Karpas-422 (cell line): ENCODE measurements around the gene XPNPEP2. TPM values are rescaled to one million over a fixed set of nuclear protein-coding genes. Genes with fewer than 3 reads are reported as not detected.

Experiments used
- DNase-seq: peaks from one replicate; pipeline ENCODE4 v3.0.0-alpha.2; 2015
- H2AFZ ChIP-seq: fragments of 200-600 bp; sonication (generic); 2 replicates; pipeline ENCODE4 v1.6.1; 2014; ENCODE audit warnings: antibody characterized with exemption, low read length, mixed read lengths
- H3K27ac ChIP-seq: fragments of 200-600 bp; sonication (generic); 2 replicates; pipeline ENCODE4 v1.5.1; 2014; ENCODE audit warnings: mild to moderate bottlenecking, low read length, moderate library complexity
- H3K27me3 ChIP-seq: fragments of 200-600 bp; sonication (generic); 2 replicates; pipeline ENCODE4 v1.6.1; 2014; ENCODE audit warnings: low read length, mixed read lengths
- H3K36me3 ChIP-seq: fragments of 200-600 bp; sonication (generic); 2 replicates; pipeline ENCODE4 v1.6.1; 2014; ENCODE audit warnings: low read length, mixed read lengths; ENCODE audit not compliant: insufficient read depth
- H3K4me1 ChIP-seq: fragments of 200-600 bp; sonication (generic); 2 replicates; pipeline ENCODE4 v1.6.1; 2014; ENCODE audit warnings: mild to moderate bottlenecking, low read length, mixed read lengths
- H3K4me2 ChIP-seq: fragments of 200-600 bp; sonication (generic); 2 replicates; pipeline ENCODE4 v1.6.1; 2014; ENCODE audit warnings: low read length, low read depth, mild to moderate bottlenecking; ENCODE audit not compliant: poor library complexity, severe bottlenecking
- H3K4me3 ChIP-seq: fragments of 200-600 bp; sonication (generic); 2 replicates; pipeline ENCODE4 v1.5.1; 2014; ENCODE audit warnings: mild to moderate bottlenecking, antibody characterized with exemption, low read length, mixed read lengths
- H3K79me2 ChIP-seq: fragments of 200-600 bp; sonication (generic); 2 replicates; pipeline ENCODE4 v1.6.1; 2014; ENCODE audit warnings: mild to moderate bottlenecking, low read length, mixed read lengths
- H3K9ac ChIP-seq: fragments of 200-600 bp; sonication (generic); 2 replicates; pipeline ENCODE4 v1.6.0; 2014; ENCODE audit warnings: low read length
- H3K9me2 ChIP-seq: fragments of 200-600 bp; sonication (generic), shearing (Covaris generic); replicated peaks from 2 replicates; pipeline ENCODE4 v1.6.0; 2014; ENCODE audit warnings: mild to moderate bottlenecking, low read length, moderate library complexity; ENCODE audit not compliant: insufficient read depth
- H3K9me3 ChIP-seq: fragments of 300-700, 200-600 bp; sonication (generic); 2 replicates; pipeline ENCODE4 v1.6.1; 2014; ENCODE audit warnings: low read length, mixed read lengths
- H4K20me1 ChIP-seq: fragments of 200-600 bp; sonication (generic); 2 replicates; pipeline ENCODE4 v1.6.1; 2014; ENCODE audit warnings: mild to moderate bottlenecking, antibody characterized with exemption, low read length, low read depth; ENCODE audit not compliant: insufficient read depth
- total RNA-seq: library from RNA; depleted of rRNA; stranded (reverse); fragments of >200 nt; shearing (Covaris generic); gene quantifications from 2 replicates; pipeline ENCODE4 v1.2.3, GENCODE V29; 2014; ENCODE audit warnings: low replicate concordance

The XPNPEP2 gene
- total RNA-seq, 1 experiment from 2014 or later, result not detected

DNA sequence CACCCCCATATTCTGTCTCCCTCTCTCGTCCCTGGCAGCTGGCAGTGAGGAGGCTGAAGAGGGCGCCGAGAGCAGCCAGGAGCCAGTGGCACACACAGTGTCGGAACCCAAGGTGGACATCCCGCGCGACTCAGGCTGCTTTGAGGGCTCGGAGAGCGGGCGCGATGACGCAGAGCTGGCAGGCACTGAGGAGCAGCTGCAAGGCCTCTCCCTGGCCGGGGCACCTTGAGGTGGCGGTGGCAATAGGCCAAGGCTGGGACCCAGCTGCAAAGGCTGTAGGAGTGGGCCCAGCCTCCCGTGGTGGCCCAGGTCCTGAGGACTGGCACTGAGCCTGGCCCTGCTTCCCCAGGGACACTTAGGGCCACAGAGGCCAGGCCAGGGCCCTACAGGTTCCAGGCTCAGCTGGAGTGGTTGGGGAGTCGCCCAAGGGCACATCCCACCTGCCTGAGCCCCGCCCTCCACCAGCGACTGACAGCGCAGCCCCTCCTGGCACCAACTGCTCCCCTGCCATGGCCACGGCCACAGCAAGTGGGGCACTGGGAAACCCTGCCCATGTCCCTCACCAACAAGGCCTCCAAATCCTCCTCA is 54.9 kb downstream of the XPNPEP2 start:
- Histone ChIP-seq H3K27me3 (no peaks in the 10 kb centered on the region), H3K4me3 (no peak overlapping the region), H3K79me2 (no peaks in the 10 kb centered on the region), H3K4me2 (no peak overlapping the region), H3K9me3 (no peaks in the 10 kb centered on the region), H3K27ac (no peak overlapping the region), H3K9me2 (no peaks in the 10 kb centered on the region), H3K36me3 (no peaks in the 10 kb centered on the region), H3K4me1 (no peaks in the 10 kb centered on the region), H2AFZ (no peak overlapping the region), H3K9ac (no peak overlapping the region), H4K20me1 (no peaks in the 10 kb centered on the region)
- no peak for DNase-seq

DNA sequence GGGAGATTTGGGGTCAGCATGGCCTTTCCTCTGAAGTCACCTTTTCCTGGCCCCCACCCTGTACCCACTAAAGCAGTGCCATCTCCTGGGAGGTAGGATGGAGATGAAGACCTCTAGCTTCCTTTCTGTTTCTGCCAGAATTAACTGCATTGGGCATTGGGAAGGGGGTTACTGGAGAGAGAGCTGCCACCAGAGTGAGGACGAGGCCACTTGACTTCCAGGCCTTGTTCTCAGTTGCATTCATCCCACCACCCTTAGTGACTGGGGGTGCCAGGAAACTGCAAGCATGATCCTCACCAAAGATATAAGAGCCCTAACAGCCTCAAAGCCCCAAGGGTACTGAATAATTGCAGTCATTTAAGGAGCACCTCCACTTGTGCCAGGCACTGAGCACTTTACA is 56.8 kb downstream of the XPNPEP2 start:
- Histone ChIP-seq H3K9me2 (no peaks in the 10 kb centered on the region), H3K27ac (no peak overlapping the region), H3K27me3 (no peaks in the 10 kb centered on the region), H3K4me3 (no peak overlapping the region), H3K9ac (no peak overlapping the region), H3K4me2 (no peak overlapping the region), H3K79me2 (no peaks in the 10 kb centered on the region), H3K36me3 (no peaks in the 10 kb centered on the region), H3K4me1 (no peaks in the 10 kb centered on the region), H4K20me1 (no peaks in the 10 kb centered on the region), H2AFZ (no peak overlapping the region), H3K9me3 (no peaks in the 10 kb centered on the region)
- DNase-seq, result no peak

DNA sequence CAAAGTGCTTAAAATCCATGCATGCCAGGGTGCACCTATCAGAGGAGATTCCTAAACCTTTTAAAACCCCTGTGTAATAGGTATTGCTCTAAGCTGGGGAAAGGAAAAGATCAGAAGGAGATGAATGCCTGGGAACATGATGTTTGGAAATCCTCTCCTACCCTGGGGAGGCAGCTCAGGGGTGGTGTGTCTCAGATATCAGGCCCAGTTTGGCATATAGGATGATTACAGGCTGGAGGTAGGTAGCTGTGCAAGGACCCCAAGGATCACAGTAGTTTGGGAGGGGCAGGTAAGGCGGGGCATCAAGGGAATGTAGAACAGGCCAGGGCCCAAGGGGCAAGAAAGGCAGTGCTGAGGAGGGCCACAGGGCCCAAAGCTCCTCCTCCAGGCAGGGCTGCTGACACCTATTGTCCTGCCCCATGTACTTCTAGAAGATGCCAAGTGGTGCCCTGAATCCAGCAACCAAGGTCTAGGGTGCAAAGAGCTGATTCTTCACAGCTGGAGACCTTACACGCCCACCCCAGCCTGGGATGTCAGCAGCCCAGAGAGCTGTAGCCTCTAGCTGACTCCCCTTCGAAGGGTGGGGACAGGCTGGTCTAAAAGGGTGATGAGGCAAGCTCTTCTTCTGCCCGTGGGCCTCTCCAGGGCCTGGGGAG is 58.6 kb downstream of the XPNPEP2 start:
- DNase-seq, result no peak
- Histone ChIP-seq H4K20me1 (no peaks in the 10 kb centered on the region), H3K4me1 (no peaks in the 10 kb centered on the region), H3K9me2 (no peaks in the 10 kb centered on the region), H3K36me3 (no peaks in the 10 kb centered on the region), H3K9ac (no peak overlapping the region), H3K4me2 (no peak overlapping the region), H3K4me3 (no peak overlapping the region), H2AFZ (no peak overlapping the region), H3K27me3 (no peaks in the 10 kb centered on the region), H3K79me2 (no peaks in the 10 kb centered on the region), H3K9me3 (no peaks in the 10 kb centered on the region), H3K27ac (no peak overlapping the region)

DNA sequence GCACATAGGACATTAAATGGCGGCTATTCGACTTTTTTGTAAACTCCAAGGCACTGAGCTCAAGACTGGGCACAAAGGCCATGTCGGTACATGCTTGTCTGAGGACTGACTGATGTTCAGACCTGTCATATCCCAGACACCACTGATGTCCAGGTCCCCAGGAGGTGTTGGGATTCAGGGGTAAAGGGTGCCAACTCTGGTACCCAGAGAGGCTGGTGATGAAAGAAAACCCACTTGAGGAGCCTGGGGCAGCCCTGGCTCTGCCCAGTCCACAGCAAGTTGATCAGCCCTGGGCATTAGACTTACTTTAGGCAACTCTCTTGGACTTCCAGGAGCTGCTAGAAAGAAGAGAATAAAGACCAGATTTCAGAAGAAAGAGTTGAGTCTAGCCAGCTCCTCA is 59.7 kb downstream of the XPNPEP2 start:
- Histone ChIP-seq H3K27ac (no peak overlapping the region), H3K4me2 (no peak overlapping the region), H3K9me3 (no peaks in the 10 kb centered on the region), H2AFZ (no peak overlapping the region), H3K9me2 (no peaks in the 10 kb centered on the region), H4K20me1 (no peaks in the 10 kb centered on the region), H3K27me3 (no peaks in the 10 kb centered on the region), H3K4me3 (no peak overlapping the region), H3K4me1 (no peaks in the 10 kb centered on the region), H3K9ac (no peak overlapping the region), H3K36me3 (no peaks in the 10 kb centered on the region), H3K79me2 (no peaks in the 10 kb centered on the region)
- no peak for DNase-seq

DNA sequence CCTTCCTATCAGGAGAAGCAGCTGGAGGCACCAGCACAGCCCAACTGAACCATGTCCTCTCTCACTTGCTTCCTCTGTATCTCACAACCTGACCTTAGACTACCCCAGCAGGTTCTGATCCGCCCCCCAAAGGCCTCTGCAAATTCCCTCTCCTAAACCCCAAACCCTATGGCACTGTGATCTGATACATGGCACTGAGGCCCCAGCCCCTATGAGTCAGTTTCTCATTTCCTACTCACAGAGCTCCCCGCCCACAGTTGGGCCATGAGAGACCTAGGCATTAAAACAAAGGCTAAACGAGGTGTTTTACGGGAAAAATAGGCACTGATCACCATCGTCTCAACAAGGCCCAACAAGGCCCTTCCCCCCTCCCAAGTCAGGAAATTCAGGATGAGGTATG is 60.1 kb downstream of the XPNPEP2 start:
- Histone ChIP-seq H3K4me3 (no peak overlapping the region), H3K4me2 (no peak overlapping the region), H3K79me2 (no peaks in the 10 kb centered on the region), H3K27ac (no peak overlapping the region), H3K4me1 (no peaks in the 10 kb centered on the region), H3K9ac (no peak overlapping the region), H3K27me3 (no peaks in the 10 kb centered on the region), H3K36me3 (no peaks in the 10 kb centered on the region), H3K9me2 (no peaks in the 10 kb centered on the region), H3K9me3 (no peaks in the 10 kb centered on the region), H2AFZ (no peak overlapping the region), H4K20me1 (no peaks in the 10 kb centered on the region)
- DNase-seq, result no peak

DNA sequence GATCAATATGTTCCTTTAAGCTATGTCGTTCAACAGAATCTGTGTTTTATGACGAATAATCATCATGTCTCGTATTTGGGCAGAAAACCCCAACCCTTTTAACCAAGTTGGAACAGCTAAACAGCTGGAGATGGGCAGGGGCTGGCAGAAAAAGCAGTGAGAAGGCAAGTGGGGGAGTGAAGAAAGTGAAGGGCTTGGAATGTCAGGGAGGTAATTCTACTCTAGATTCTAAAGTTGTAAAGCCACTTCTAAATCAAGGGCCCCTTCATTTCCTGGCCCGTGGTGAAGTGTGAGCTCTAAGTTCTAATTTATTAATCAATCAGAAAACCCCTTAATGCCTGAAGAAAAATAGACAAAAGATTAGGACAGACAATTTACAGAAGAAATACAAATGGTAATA is 61.4 kb downstream of the XPNPEP2 start:
- Histone ChIP-seq H3K36me3 (no peaks in the 10 kb centered on the region), H3K9me3 (no peaks in the 10 kb centered on the region), H3K79me2 (no peaks in the 10 kb centered on the region), H3K27ac (no peak overlapping the region), H3K27me3 (no peaks in the 10 kb centered on the region), H3K4me1 (no peaks in the 10 kb centered on the region), H2AFZ (no peak overlapping the region), H3K4me3 (no peak overlapping the region), H3K4me2 (no peak overlapping the region), H3K9me2 (no peaks in the 10 kb centered on the region), H3K9ac (no peak overlapping the region), H4K20me1 (no peaks in the 10 kb centered on the region)
- DNase-seq, result no peak

DNA sequence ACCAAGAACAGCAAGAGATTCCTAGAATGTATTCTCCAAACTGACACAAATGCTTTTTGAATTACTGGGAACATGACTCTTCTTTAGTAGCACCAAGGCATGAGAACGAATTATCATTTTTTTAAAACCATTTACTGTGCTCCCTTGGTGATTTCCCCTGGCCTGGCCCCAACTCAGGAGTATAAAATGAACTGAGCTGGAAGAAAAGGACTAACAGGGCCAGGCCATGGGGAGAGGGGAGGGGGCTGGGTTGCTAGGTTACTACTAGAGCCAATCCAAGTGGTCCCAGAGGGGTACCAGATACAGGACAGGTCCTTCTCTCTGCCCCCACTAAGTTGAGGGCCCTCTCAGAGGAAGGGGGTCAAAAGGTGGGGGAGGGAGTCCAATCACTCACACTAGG is 64.1 kb downstream of the XPNPEP2 start:
- H2AFZ ChIP-seq, result no peak overlapping the region
- H3K4me3 ChIP-seq, result no peak overlapping the region
- no peaks in the 10 kb centered on the region for H3K27me3 ChIP-seq
- no peaks in the 10 kb centered on the region for H3K4me1 ChIP-seq
- no peaks in the 10 kb centered on the region for H3K79me2 ChIP-seq
- H3K27ac ChIP-seq, result no peak overlapping the region
- DNase-seq, result no peak
- no peaks in the 10 kb centered on the region for H3K36me3 ChIP-seq
- H3K9me2 ChIP-seq, result no peaks in the 10 kb centered on the region
- H4K20me1 ChIP-seq, result no peaks in the 10 kb centered on the region
- H3K4me2 ChIP-seq, result no peak overlapping the region
- H3K9ac ChIP-seq, result no peak overlapping the region
- no peaks in the 10 kb centered on the region for H3K9me3 ChIP-seq

DNA sequence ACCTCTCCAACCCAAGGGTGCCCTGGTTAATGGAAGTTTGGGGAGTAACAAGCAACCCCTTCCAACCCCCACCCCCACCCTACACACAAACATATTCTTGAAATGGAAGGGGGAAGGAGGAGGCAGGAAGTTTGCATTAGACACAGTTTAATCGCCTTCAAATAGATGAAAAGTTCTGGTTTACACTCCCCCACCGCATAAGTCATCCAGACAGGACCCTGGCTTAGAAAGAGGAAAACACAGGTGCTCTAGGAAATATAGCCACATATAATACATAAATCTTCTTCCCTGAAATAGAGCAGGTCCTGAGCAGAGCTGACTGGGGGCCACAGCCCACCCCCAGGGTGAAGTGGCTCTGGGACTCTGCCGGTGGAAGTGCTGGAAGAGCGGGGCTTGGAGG is 66.0 kb downstream of the XPNPEP2 start:
- Histone ChIP-seq H3K4me1 (peaks cover 11% of the 10 kb centered on the region), H3K36me3 (0 out of 2 replicates have a peak, but pooled peaks cover 3% of the 10 kb centered on the region), H4K20me1 (no peaks in the 10 kb centered on the region), H3K4me2 (no peak overlapping the region), H3K9me3 (no peaks in the 10 kb centered on the region), H3K27ac (no peak overlapping the region), H3K27me3 (no peaks in the 10 kb centered on the region), H3K4me3 (no peak overlapping the region), H3K9ac (no peak overlapping the region), H3K9me2 (no peaks in the 10 kb centered on the region), H3K79me2 (no peaks in the 10 kb centered on the region), H2AFZ (no peak overlapping the region)
- DNase-seq, result no peak
